Endothelial cell of hepatic sinusoid (primary cell): ENCODE data around the gene TNFRSF12A.

ENCODE experiments used
- in situ Hi-C: cut with HindIII; loops from 2 replicates; pipeline ENCODE4 v1.10.0; 2017; ENCODE audit warnings: low sequenced_read_pairs

The TNFRSF12A gene

GRCh38 chr16:3060339-3061127 lies 40.4 kb downstream of the TNFRSF12A start:
- in situ Hi-C loops: no loop called here

DNA sequence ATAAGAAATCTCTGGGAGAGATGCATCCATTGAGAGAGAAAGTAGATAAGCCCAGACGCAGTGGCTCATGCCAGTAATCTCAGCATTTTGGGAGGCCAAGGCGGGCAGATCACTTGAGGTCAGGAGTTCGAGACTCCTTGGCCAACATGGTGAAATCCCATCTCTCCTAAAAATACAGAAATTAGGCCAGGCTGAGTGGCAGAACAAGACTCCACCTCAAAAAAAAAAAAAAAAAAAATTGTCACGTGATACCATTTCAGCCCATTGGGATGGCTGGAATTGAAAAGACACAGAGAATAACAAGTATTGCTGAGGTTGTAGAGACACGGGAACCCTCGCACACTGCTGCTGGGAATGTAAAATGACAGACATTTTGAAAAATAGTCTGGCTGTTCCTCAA lies 42.4 kb downstream of the TNFRSF12A start:
- in situ Hi-C loops: no loop called here

- in situ Hi-C loops: no loop called here
Measured at GRCh38 chr16:3063625-3064386, 43.6 kb downstream of the TNFRSF12A start.

- in situ Hi-C loops: loop anchor here (5.0 kb wide), 1 partner anchor 62 kb away; no protein-coding TSS in a partner anchor
Measured at GRCh38 chr16:3065069-3065741, 45.0 kb downstream of the TNFRSF12A start, which contains the start of gene IL32. TSS of gene IL32 (plus strand) at chr16:3065640. CDS start at chr16:3065812, 172 bp downstream.

DNA sequence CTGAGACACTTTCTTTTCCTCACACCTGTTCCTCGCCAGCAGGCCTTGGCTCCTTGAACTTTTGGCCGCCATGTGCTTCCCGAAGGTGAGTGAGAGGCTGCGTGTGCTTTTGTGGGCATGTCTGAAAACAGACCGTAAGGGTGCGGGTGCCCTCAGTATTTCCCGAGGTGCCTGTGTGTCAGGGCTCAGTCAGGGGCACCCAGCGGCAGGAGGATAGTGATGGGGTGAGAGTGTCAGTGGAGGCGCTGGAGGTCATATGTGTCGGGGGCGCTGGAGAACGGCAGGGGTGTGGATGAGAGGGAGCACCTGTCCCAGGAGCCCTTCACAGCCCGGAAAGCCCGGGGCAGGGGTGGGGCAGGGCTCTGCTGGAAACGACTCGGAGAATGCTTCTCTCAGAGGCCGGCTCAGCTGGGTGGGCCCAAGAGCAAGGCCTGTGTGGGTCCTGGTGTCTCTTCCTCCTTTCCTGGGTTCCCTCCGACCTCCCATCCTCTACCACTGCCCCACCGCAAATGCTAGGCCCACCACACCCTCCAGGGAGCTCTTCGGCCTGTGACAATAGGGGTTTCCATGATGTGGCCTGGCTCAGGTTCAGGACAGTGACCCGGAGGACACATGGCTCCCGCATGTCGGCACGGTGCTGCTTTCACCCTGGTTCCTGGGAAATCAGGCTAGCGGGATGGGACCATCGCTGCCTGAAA lies 45.7 kb downstream of the TNFRSF12A start:
- in situ Hi-C loops: loop anchor here (5.0 kb wide), 1 partner anchor 61 kb away; no protein-coding TSS in a partner anchor

- in situ Hi-C loops: loop anchor here (5.0 kb wide), 1 partner anchor 61 kb away; no protein-coding TSS in a partner anchor
Measured at GRCh38 chr16:3066440-3066748, 46.2 kb downstream of the TNFRSF12A start.

GRCh38 chr16:3068487-3068886 lies 48.3 kb downstream of the TNFRSF12A start:
- in situ Hi-C loops: loop anchor here (5.0 kb wide), 1 partner anchor 59 kb away; no protein-coding TSS in a partner anchor

GRCh38 chr16:3069146-3069545 lies 49.0 kb downstream of the TNFRSF12A start:
- in situ Hi-C loops: loop anchor here (5.0 kb wide), 1 partner anchor 58 kb away; no protein-coding TSS in a partner anchor

GRCh38 chr16:3070608-3071111 lies 50.5 kb downstream of the TNFRSF12A start:
- in situ Hi-C loops: no loop called here

DNA sequence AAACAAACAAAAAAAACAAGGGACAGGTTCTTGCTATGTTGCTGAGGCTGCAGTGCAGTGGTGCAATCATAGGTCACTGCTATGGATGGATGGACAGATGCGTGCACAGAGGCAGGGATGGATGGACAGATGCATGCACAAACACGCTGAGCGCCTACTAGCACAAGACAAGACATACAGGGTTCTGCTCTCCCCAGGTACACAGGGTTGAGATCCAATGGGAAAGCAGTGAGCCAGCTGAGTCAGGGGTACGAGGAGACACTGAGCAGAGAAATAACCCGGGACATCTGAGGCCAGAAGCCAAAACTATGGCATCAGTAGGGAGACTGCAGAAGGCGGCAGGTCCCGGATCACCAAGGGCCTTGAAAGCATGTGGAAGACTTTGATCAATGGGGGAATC lies 51.5 kb downstream of the TNFRSF12A start:
- in situ Hi-C loops: no loop called here
